H9 (cell line): ENCODE measurements around the gene DCANP1. TPM values are rescaled to one million over a fixed set of nuclear protein-coding genes. Genes with fewer than 3 reads are reported as not detected.

Source experiments
- DNase-seq: peaks from one replicate; pipeline ENCODE4 v3.0.0-alpha.2; 2017
- H2AFZ ChIP-seq: one replicate; pipeline ENCODE4 v1.6.1; 2013; ENCODE audit warnings: mild to moderate bottlenecking, low read length, control low read depth, moderate library complexity
- H2AK5ac ChIP-seq: 2 replicates; pipeline ENCODE4 v1.6.1; 2013; ENCODE audit warnings: low read length, control low read depth, mixed read lengths; ENCODE audit not compliant: insufficient read length
- H2BK120ac ChIP-seq: one replicate; pipeline ENCODE4 v1.6.1; 2013; ENCODE audit warnings: low read depth, mild to moderate bottlenecking, low read length, control low read depth, inconsistent platforms; ENCODE audit not compliant: poor library complexity, severe bottlenecking
- H2BK12ac ChIP-seq: 2 replicates; pipeline ENCODE4 v1.6.1; 2013; ENCODE audit warnings: low read length, control low read depth, mixed read lengths, low read depth; ENCODE audit not compliant: insufficient read length
- H2BK15ac ChIP-seq: 2 replicates; pipeline ENCODE4 v1.6.1; 2013; ENCODE audit warnings: low read depth, low read length, control low read depth
- H2BK20ac ChIP-seq: one replicate; pipeline ENCODE4 v1.6.1; 2013; ENCODE audit warnings: low read depth, mild to moderate bottlenecking, low read length, control low read depth, inconsistent platforms; ENCODE audit not compliant: poor library complexity, severe bottlenecking
- H2BK5ac ChIP-seq: 2 replicates; pipeline ENCODE4 v1.6.1; 2013; ENCODE audit warnings: low read length, control low read depth, mixed read lengths; ENCODE audit not compliant: insufficient read length
- H3K14ac ChIP-seq: 2 replicates; pipeline ENCODE4 v1.6.1; 2013; ENCODE audit warnings: low read length, control low read depth; ENCODE audit not compliant: insufficient read depth
- H3K18ac ChIP-seq: 2 replicates; pipeline ENCODE4 v1.6.1; 2013; ENCODE audit warnings: low read depth, mild to moderate bottlenecking, mixed read lengths, low read length, control low read depth; ENCODE audit not compliant: insufficient read length
- H3K23ac ChIP-seq: 2 replicates; pipeline ENCODE4 v1.6.1; 2013; ENCODE audit warnings: low read length, control low read depth, mixed read lengths, low read depth; ENCODE audit not compliant: insufficient read length
- H3K23me2 ChIP-seq: 2 replicates; pipeline ENCODE4 v1.6.1; 2013; ENCODE audit warnings: low read depth, mild to moderate bottlenecking, mixed read lengths, low read length, control low read depth; ENCODE audit not compliant: insufficient read length, poor library complexity, severe bottlenecking
- H3K27ac ChIP-seq: 2 replicates; pipeline ENCODE4 v1.5.1; 2013; ENCODE audit warnings: low read length, control low read depth, mixed read lengths, low read depth; ENCODE audit not compliant: insufficient read length
- H3K27me3 ChIP-seq: 2 replicates; pipeline ENCODE4 v1.6.1; 2013; ENCODE audit warnings: low read length, control low read depth, inconsistent platforms; ENCODE audit not compliant: insufficient read depth
- H3K4ac ChIP-seq: 2 replicates; pipeline ENCODE4 v1.6.1; 2013; ENCODE audit warnings: low read depth, mild to moderate bottlenecking, control low read depth, inconsistent platforms, low read length, moderate library complexity
- H3K4me1 ChIP-seq: 2 replicates; pipeline ENCODE4 v1.6.1; 2013; ENCODE audit warnings: low read length, control low read depth, inconsistent platforms; ENCODE audit not compliant: insufficient read depth
- H3K4me2 ChIP-seq: 2 replicates; pipeline ENCODE4 v1.6.1; 2013; ENCODE audit warnings: low read length, control low read depth, mixed read lengths; ENCODE audit not compliant: insufficient read length, insufficient read depth
- H3K56ac ChIP-seq: 2 replicates; pipeline ENCODE4 v1.6.1; 2013; ENCODE audit warnings: low read depth, mild to moderate bottlenecking, mixed read lengths, low read length, control low read depth; ENCODE audit not compliant: insufficient read length
- H3K79me1 ChIP-seq: 2 replicates; pipeline ENCODE4 v1.6.1; 2013; ENCODE audit warnings: low read depth, mild to moderate bottlenecking, moderate library complexity, low read length, control low read depth, inconsistent platforms; ENCODE audit not compliant: insufficient read depth, poor library complexity, severe bottlenecking
- H3K79me2 ChIP-seq: 2 replicates; pipeline ENCODE4 v1.6.1; 2013; ENCODE audit warnings: low read length, control low read depth, inconsistent platforms; ENCODE audit not compliant: insufficient read depth
- H3K9ac ChIP-seq: 2 replicates; pipeline ENCODE4 v1.6.1; 2013; ENCODE audit warnings: low read length, control low read depth, mixed read lengths; ENCODE audit not compliant: insufficient read length; ENCODE audit errors: extremely low read depth
- H3K9me3 ChIP-seq: one replicate; pipeline ENCODE4 v1.6.1; 2013; ENCODE audit warnings: low read depth, low read length, inconsistent platforms; ENCODE audit not compliant: control insufficient read depth
- H3T11ph ChIP-seq: one replicate; pipeline ENCODE4 v1.6.1; 2013; ENCODE audit warnings: mild to moderate bottlenecking, low read length, control low read depth, inconsistent platforms
- H4K20me1 ChIP-seq: one replicate; pipeline ENCODE4 v1.6.1; 2013; ENCODE audit not compliant: control insufficient read depth, insufficient read length, insufficient read depth
- H4K5ac ChIP-seq: 2 replicates; pipeline ENCODE4 v1.6.1; 2013; ENCODE audit warnings: low read depth, mild to moderate bottlenecking, mixed read lengths, low read length, control low read depth; ENCODE audit not compliant: insufficient read length
- H4K8ac ChIP-seq: replicated peaks from 2 replicates; pipeline ENCODE4 v1.6.1; 2013; ENCODE audit warnings: low read length, control low read depth, mixed read lengths, low read depth; ENCODE audit not compliant: insufficient read length
- H4K91ac ChIP-seq: 2 replicates; pipeline ENCODE4 v1.6.1; 2013; ENCODE audit warnings: low read depth, mild to moderate bottlenecking, moderate library complexity, mixed read lengths, low read length, control low read depth; ENCODE audit not compliant: insufficient read length
- H3K27ac Mint-ChIP-seq, 3 experiments: 2 replicates in 2 of 3; 3 replicates in 1 of 3; pipeline ENCODE4 v1.8.0; 2020 to 2021; ENCODE audit warnings: mixed read lengths in 3 of 3, mild to moderate bottlenecking in 1 of 3, moderate library complexity in 1 of 3
- H3K27me3 Mint-ChIP-seq: 2 replicates; pipeline ENCODE4 v1.8.0; 2021; ENCODE audit warnings: low read depth, mild to moderate bottlenecking, moderate library complexity, mixed read lengths
- H3K36me3 Mint-ChIP-seq, 3 experiments: 2 replicates in 2 of 3; 3 replicates in 1 of 3; pipeline ENCODE4 v1.8.0; 2020 to 2021; ENCODE audit warnings: low read depth in 3 of 3, mixed read lengths in 3 of 3; ENCODE audit not compliant: insufficient read depth in 1 of 3
- H3K4me1 Mint-ChIP-seq, 2 experiments: 2 replicates each; pipeline ENCODE4 v1.8.0; 2020; ENCODE audit warnings: mixed read lengths in 2 of 2
- H3K4me3 Mint-ChIP-seq, 2 experiments: 2 replicates in 1 of 2; 3 replicates in 1 of 2; pipeline ENCODE4 v1.8.0; 2020 to 2021; ENCODE audit warnings: mild to moderate bottlenecking in 2 of 2, mixed read lengths in 2 of 2, moderate library complexity in 1 of 2
- H3K9me3 Mint-ChIP-seq, 2 experiments: 2 replicates in 1 of 2; 3 replicates in 1 of 2; pipeline ENCODE4 v1.8.0; 2020; ENCODE audit warnings: mild to moderate bottlenecking in 2 of 2, mixed read lengths in 2 of 2, moderate library complexity in 1 of 2
- CTCF ChIP-seq: fragments of 200-600 bp; sonication (generic); conservative IDR thresholded peaks from 3 replicates; pipeline ENCODE4 v1.8.0; 2021; ENCODE audit warnings: antibody characterized with exemption, mild to moderate bottlenecking
- WGBS: extraction: QIAGEN DNeasy Blood & Tissue Kit; methylation state at CpG from one replicate; pipeline ENCODE4 v1.1.7; 2013; ENCODE audit warnings: missing lambda C conversion rate, low lambda C conversion rate, mixed read lengths; ENCODE audit not compliant: insufficient read length; ENCODE audit errors: extremely low coverage; 5-methylcytosine and 5-hydroxymethylcytosine counted together
- total RNA-seq: library from RNA; stranded (reverse); gene quantifications from 2 replicates; pipeline ENCODE4 v1.2.1, GENCODE V29; 2021

The DCANP1 gene
- total RNA-seq, 1 experiment from 2014 or later, result not detected

GRCh38 chr5:135468541-135468940, 21.4 kb upstream of the DCANP1 start:
- no peak overlapping the region for H3T11ph ChIP-seq
- H2AK5ac ChIP-seq, result no peak overlapping the region
- no peak overlapping the region for H2BK12ac ChIP-seq
- no peak for DNase-seq
- H3K4ac ChIP-seq, result no peak overlapping the region
- peaks cover 5% of the 10 kb centered on the region for H3K23me2 ChIP-seq
- Mint-ChIP-seq H3K4me1 (peaks cover 12 to 13% of the 10 kb centered on the region in 2 experiments), H3K4me3 (no peak overlapping the region), H3K27me3 (peaks cover 99% of the 10 kb centered on the region), H3K36me3 (no peaks in the 10 kb centered on the region; a peak in 1 of 7 replicates), H3K27ac (no peak overlapping the region), H3K9me3 (peaks cover 0 to 2% of the 10 kb centered on the region in 2 experiments; a peak in 1 of 5 replicates)
- H3K27me3 ChIP-seq, result peaks cover 55% of the 10 kb centered on the region
- no peak overlapping the region for H4K5ac ChIP-seq
- no CpG with 5 or more reads among the region's 2 CpGs for WGBS
- no peak overlapping the region for H4K8ac ChIP-seq
- no peak overlapping the region for H3K27ac ChIP-seq
- H3K4me1 ChIP-seq, result no peaks in the 10 kb centered on the region
- H3K56ac ChIP-seq, result no peak overlapping the region
- no peak overlapping the region for H4K91ac ChIP-seq
- H3K79me2 ChIP-seq, result no peaks in the 10 kb centered on the region
- H3K4me2 ChIP-seq, result no peak overlapping the region
- no peak overlapping the region for H3K9ac ChIP-seq
- H3K18ac ChIP-seq, result no peak overlapping the region
- no peaks in the 10 kb centered on the region for H3K79me1 ChIP-seq
- H3K9me3 ChIP-seq, result no peaks in the 10 kb centered on the region
- no peak overlapping the region for H2BK5ac ChIP-seq
- no peak overlapping the region for H2BK15ac ChIP-seq
- no peak overlapping the region for H2AFZ ChIP-seq
- H3K14ac ChIP-seq, result no peak overlapping the region
- H3K23ac ChIP-seq, result no peak overlapping the region
- no peak for TF ChIP-seq CTCF
- H4K20me1 ChIP-seq, result no peaks in the 10 kb centered on the region
- H2BK20ac ChIP-seq, result no peak overlapping the region
- no peak overlapping the region for H2BK120ac ChIP-seq
